GM12865 (cell line): ENCODE results near the gene TOR3A.
"Not testable (repeated sequence)": the region's sequence is repeated elsewhere in the genome, so short reads cannot be mapped to it uniquely, and the experiment has no call there.

Source experiments
- DNase-seq: peaks from one replicate; pipeline ENCODE4 v3.0.0; 2010; ENCODE audit warnings: low read depth
- H3K4me3 ChIP-seq: 2 replicates; pipeline ENCODE4 v1.5.1; 2011; ENCODE audit warnings: mild to moderate bottlenecking, low read depth, low read length, control low read depth
- CTCF ChIP-seq: IDR thresholded peaks from 2 replicates; pipeline ENCODE4 v1.5.1; 2011; ENCODE audit warnings: low read length, control low read depth, low read depth, inconsistent platforms; ENCODE audit not compliant: insufficient read depth; ENCODE audit errors: missing control alignments

Gene TOR3A

GRCh38 chr1:179081687-179082332 lies at the start of gene TOR3A:
TOR3A (plus strand) TSS chr1:179082070; CDS start chr1:179082129, 59 bp downstream.
- peak within 1 kb of the TSS; percentile 93 for H3K4me3 ChIP-seq
- no peak for TF ChIP-seq CTCF
- DNase-seq = peak; percentile 98

GRCh38 chr1:179034720-179035119 lies 47.1 kb upstream of the TOR3A start:
- DNase-seq = peak; percentile 81
- H3K4me3 ChIP-seq = no peak overlapping the region; the same call in 1 of the 2 replicates
- TF ChIP-seq CTCF = no peak

GRCh38 chr1:179036844-179037465 lies 44.9 kb upstream of the TOR3A start:
- DNase-seq = peak; percentile 74
- no peak overlapping the region for H3K4me3 ChIP-seq
- TF ChIP-seq CTCF = no peak

- H3K4me3 ChIP-seq = no peak overlapping the region
- DNase-seq = no peak
- TF ChIP-seq CTCF = no peak
Observed at GRCh38 chr1:179038528-179039281, 43.2 kb upstream of the TOR3A start.

- DNase-seq, H3K4me3 ChIP-seq: not testable (repeated sequence)
Observed at GRCh38 chr1:179039502-179040174, 42.2 kb upstream of the TOR3A start.

GRCh38 chr1:179040175-179040551 lies 41.7 kb upstream of the TOR3A start:
- DNase-seq, H3K4me3 ChIP-seq: not testable (repeated sequence)

- TF ChIP-seq CTCF = no peak
- DNase-seq = no peak
- no peak overlapping the region for H3K4me3 ChIP-seq
Observed at GRCh38 chr1:179042087-179042486, 39.8 kb upstream of the TOR3A start.
